MM.1S (cell line): ENCODE measurements around the gene LRRTM4.

Source experiments
- DNase-seq: peaks from one replicate; pipeline ENCODE4 v3.0.0-alpha.2; 2015
- H2AFZ ChIP-seq: fragments of 300-600 bp; sonication (generic); 2 replicates; pipeline ENCODE4 v1.6.0; 2016; ENCODE audit warnings: antibody characterized with exemption, low read length
- H3F3A ChIP-seq: fragments of 300-600 bp; sonication (generic); 2 replicates; pipeline ENCODE4 v1.6.1; 2016; ENCODE audit warnings: mild to moderate bottlenecking, antibody characterized with exemption, low read length, moderate library complexity, mixed read lengths; ENCODE audit not compliant: insufficient read depth
- H3K27ac ChIP-seq: fragments of 300-600 bp; sonication (generic); 2 replicates; pipeline ENCODE4 v1.5.1; 2016; ENCODE audit warnings: mild to moderate bottlenecking, low read length
- H3K27me3 ChIP-seq: fragments of 300-600 bp; sonication (generic); replicated peaks from 2 replicates; pipeline ENCODE4 v1.6.0; 2016; ENCODE audit warnings: low read length; ENCODE audit not compliant: insufficient read depth
- H3K36me3 ChIP-seq: fragments of 300-600 bp; sonication (generic); replicated peaks from 2 replicates; pipeline ENCODE4 v1.6.1; 2016; ENCODE audit warnings: mild to moderate bottlenecking, low read length, mixed read lengths; ENCODE audit not compliant: insufficient read depth
- H3K4me1 ChIP-seq: fragments of 300-600 bp; sonication (generic); 2 replicates; pipeline ENCODE4 v1.6.1; 2016; ENCODE audit warnings: low read length, mixed read lengths
- H3K4me2 ChIP-seq: fragments of 300-600 bp; sonication (generic); 2 replicates; pipeline ENCODE4 v1.6.0; 2016; ENCODE audit warnings: low read depth, low read length
- H3K4me3 ChIP-seq: fragments of 300-600 bp; sonication (generic); 2 replicates; pipeline ENCODE4 v1.5.1; 2016; ENCODE audit warnings: low read length, mixed read lengths
- H3K79me2 ChIP-seq: fragments of 300-600 bp; sonication (generic); 2 replicates; pipeline ENCODE4 v1.6.1; 2016; ENCODE audit warnings: mixed run types, low read length, mixed read lengths
- H3K9ac ChIP-seq: fragments of 300-600 bp; sonication (generic); 2 replicates; pipeline ENCODE4 v1.6.1; 2016; ENCODE audit warnings: low read length, mixed read lengths
- H3K9me2 ChIP-seq: fragments of 300-600 bp; sonication (generic); replicated peaks from 2 replicates; pipeline ENCODE4 v1.6.1; 2016; ENCODE audit warnings: mild to moderate bottlenecking, low read length, mixed read lengths; ENCODE audit not compliant: insufficient read depth
- H3K9me3 ChIP-seq: fragments of 300-600 bp; sonication (generic); replicated peaks from 2 replicates; pipeline ENCODE4 v1.6.1; 2016; ENCODE audit warnings: mild to moderate bottlenecking, low read length, mixed read lengths; ENCODE audit not compliant: insufficient read depth
- H4K20me1 ChIP-seq: fragments of 300-600 bp; sonication (generic); 2 replicates; pipeline ENCODE4 v1.6.1; 2016; ENCODE audit warnings: mild to moderate bottlenecking, low read length, moderate library complexity, mixed read lengths; ENCODE audit not compliant: insufficient read depth
- EZH2 ChIP-seq: fragments of 300-600 bp; sonication (generic); optimal IDR thresholded peaks from 2 replicates; pipeline ENCODE3; 2017; ENCODE audit warnings: low read depth, mild to moderate bottlenecking, antibody characterized with exemption, low read length, mixed read lengths
- EZH2phosphoT487 ChIP-seq: fragments of 300-600 bp; sonication (generic); IDR thresholded peaks from 2 replicates; pipeline ENCODE4 v1.6.1; 2018; ENCODE audit warnings: antibody characterized with exemption, low read length
- TF ChIP-seq, protein P1 (sequence below): fragments of 300-600 bp; sonication (generic); IDR thresholded peaks from 2 replicates; pipeline ENCODE4 v1.5.1; 2016; ENCODE audit warnings: antibody characterized with exemption, low read length, mixed read lengths

The LRRTM4 gene

GRCh38 chr2:77538031-77538430 lies 15.9 kb upstream of the LRRTM4 start:
- no peak overlapping the region for H3K4me3 ChIP-seq
- TF ChIP-seq, protein P1, sequence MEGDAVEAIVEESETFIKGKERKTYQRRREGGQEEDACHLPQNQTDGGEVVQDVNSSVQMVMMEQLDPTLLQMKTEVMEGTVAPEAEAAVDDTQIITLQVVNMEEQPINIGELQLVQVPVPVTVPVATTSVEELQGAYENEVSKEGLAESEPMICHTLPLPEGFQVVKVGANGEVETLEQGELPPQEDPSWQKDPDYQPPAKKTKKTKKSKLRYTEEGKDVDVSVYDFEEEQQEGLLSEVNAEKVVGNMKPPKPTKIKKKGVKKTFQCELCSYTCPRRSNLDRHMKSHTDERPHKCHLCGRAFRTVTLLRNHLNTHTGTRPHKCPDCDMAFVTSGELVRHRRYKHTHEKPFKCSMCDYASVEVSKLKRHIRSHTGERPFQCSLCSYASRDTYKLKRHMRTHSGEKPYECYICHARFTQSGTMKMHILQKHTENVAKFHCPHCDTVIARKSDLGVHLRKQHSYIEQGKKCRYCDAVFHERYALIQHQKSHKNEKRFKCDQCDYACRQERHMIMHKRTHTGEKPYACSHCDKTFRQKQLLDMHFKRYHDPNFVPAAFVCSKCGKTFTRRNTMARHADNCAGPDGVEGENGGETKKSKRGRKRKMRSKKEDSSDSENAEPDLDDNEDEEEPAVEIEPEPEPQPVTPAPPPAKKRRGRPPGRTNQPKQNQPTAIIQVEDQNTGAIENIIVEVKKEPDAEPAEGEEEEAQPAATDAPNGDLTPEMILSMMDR, result no peak
- TF ChIP-seq EZH2 (no peak), EZH2phosphoT487 (no peak)
- H3K9me2 ChIP-seq, result no peaks in the 10 kb centered on the region
- no peak overlapping the region for H2AFZ ChIP-seq
- no peaks in the 10 kb centered on the region for H3K4me1 ChIP-seq
- H3K79me2 ChIP-seq, result no peaks in the 10 kb centered on the region
- H3K4me2 ChIP-seq, result no peak overlapping the region
- no peaks in the 10 kb centered on the region for H3K9me3 ChIP-seq
- H3F3A ChIP-seq, result no peaks in the 10 kb centered on the region
- no peaks in the 10 kb centered on the region for H3K36me3 ChIP-seq
- no peaks in the 10 kb centered on the region for H3K27me3 ChIP-seq
- DNase-seq, result no peak
- no peak overlapping the region for H3K9ac ChIP-seq
- H4K20me1 ChIP-seq, result no peaks in the 10 kb centered on the region
- no peak overlapping the region for H3K27ac ChIP-seq

DNA sequence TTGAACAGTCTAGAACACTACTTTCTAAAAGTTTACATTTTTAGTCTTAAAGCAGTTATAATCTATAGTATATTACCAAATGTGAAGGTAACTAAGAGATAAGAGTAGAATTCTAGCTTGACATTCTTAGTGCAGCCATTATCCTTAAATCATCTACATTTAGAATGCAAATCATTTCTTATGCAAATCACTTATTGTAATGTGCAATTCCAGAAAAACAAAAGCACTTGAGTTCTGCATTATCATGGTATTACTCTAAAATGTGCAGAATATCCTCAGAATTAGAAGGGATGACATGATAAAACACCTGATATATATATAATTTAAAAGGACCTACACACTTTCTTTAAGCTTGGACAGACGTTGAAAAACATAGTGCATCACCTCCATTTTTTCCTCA lies 712 bp upstream of the LRRTM4 start:
- DNase-seq, result no peak
- H3K36me3 ChIP-seq, result no peaks in the 10 kb centered on the region
- H3K79me2 ChIP-seq, result no peaks in the 10 kb centered on the region
- H3K27me3 ChIP-seq, result no peaks in the 10 kb centered on the region
- H3F3A ChIP-seq, result no peaks in the 10 kb centered on the region
- no peak overlapping the region for H3K4me2 ChIP-seq
- H3K9ac ChIP-seq, result no peak overlapping the region
- TF ChIP-seq, protein P1, result no peak
- TF ChIP-seq EZH2 (no peak), EZH2phosphoT487 (no peak)
- H3K4me1 ChIP-seq, result no peaks in the 10 kb centered on the region
- no peak overlapping the region for H3K27ac ChIP-seq
- no peaks in the 10 kb centered on the region for H3K9me3 ChIP-seq
- H3K4me3 ChIP-seq, result no peak overlapping the region
- no peaks in the 10 kb centered on the region for H4K20me1 ChIP-seq
- H3K9me2 ChIP-seq, result no peaks in the 10 kb centered on the region
- H2AFZ ChIP-seq, result no peak overlapping the region

DNA sequence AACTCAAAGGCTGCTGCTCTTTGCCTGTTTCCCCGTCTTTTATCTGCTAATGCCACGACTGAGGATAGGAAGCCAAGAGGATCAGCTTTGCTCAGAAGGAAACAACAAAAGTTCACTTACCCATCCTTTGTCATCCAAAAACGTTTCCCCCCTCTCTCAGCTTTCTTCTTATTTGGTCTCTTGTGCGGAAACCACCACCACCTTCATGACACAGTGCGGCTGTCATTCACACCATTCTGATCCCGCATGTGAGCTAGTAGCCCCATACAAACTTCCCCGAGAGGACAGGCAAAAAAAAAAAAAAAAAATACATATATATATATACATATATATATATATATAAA lies 656 bp downstream of the LRRTM4 start:
- Histone ChIP-seq H3K4me3 (no peak overlapping the region), H4K20me1 (no peaks in the 10 kb centered on the region), H3K79me2 (no peaks in the 10 kb centered on the region), H3K9me3 (no peaks in the 10 kb centered on the region), H2AFZ (no peak overlapping the region), H3F3A (no peaks in the 10 kb centered on the region), H3K36me3 (no peaks in the 10 kb centered on the region), H3K27ac (no peak overlapping the region), H3K27me3 (no peaks in the 10 kb centered on the region), H3K9me2 (no peaks in the 10 kb centered on the region), H3K4me2 (no peak overlapping the region), H3K9ac (no peak overlapping the region), H3K4me1 (no peaks in the 10 kb centered on the region)
- TF ChIP-seq EZH2phosphoT487, result no peak
- TF ChIP-seq EZH2, result no peak
- TF ChIP-seq, protein P1, result no peak
- DNase-seq, result no peak
